HCT116 (cell line): ENCODE measurements around the gene SSRP1.

ENCODE experiments used
- ATF3 ChIP-seq: IDR thresholded peaks from 2 replicates; pipeline ENCODE4 v1.6.1; 2012
- CTCF ChIP-seq, 3 experiments: fragments of 200-600 bp in 1 of 3; sonication (generic) in 1 of 3; IDR thresholded peaks in 2 of 3; conservative IDR thresholded peaks in 1 of 3; 2 replicates each; pipeline ENCODE4 v1.5.1; 2012 to 2017; ENCODE audit warnings: low read depth in 2 of 3, low read length in 2 of 3, antibody characterized with exemption in 1 of 3, borderline replicate concordance in 1 of 3, control low read depth in 1 of 3, mild to moderate bottlenecking in 1 of 3, mixed read lengths in 1 of 3, mixed run types in 1 of 3, moderate library complexity in 1 of 3; ENCODE audit not compliant: insufficient read depth in 1 of 3
- ELF1 ChIP-seq: IDR thresholded peaks from 2 replicates; pipeline ENCODE4 v1.6.1; 2012; ENCODE audit warnings: low read depth, borderline replicate concordance
- EZH2 ChIP-seq: fragments of 200-600 bp; sonication (generic); IDR thresholded peaks from 2 replicates; pipeline ENCODE4 v1.6.1; 2017; ENCODE audit warnings: antibody characterized with exemption, mixed run types
- POLR2A ChIP-seq: IDR thresholded peaks from 2 replicates; pipeline ENCODE4 v1.7.0; 2011; ENCODE audit warnings: borderline replicate concordance; ENCODE audit not compliant: insufficient read depth, insufficient read length; ENCODE audit errors: extremely low read depth
- RAD21 ChIP-seq: IDR thresholded peaks from 2 replicates; pipeline ENCODE4 v1.6.1; 2012; ENCODE audit warnings: low read depth, mild to moderate bottlenecking
- REST ChIP-seq: IDR thresholded peaks from 2 replicates; pipeline ENCODE4 v1.6.1; 2012; ENCODE audit warnings: low read depth
- SP1 ChIP-seq: IDR thresholded peaks from 2 replicates; pipeline ENCODE4 v1.6.1; 2012; ENCODE audit warnings: low read depth

- TF ChIP-seq POLR2A (no peak), ATF3 (no peak), ELF1 (no peak), CTCF (IDR thresholded peaks at IDR 0.05 in 2 of 3, conservative IDR thresholded peaks at IDR 0.05 in 1 of 3; ENCODE audit: borderline replicate concordance in 1 of 3, insufficient read depth in 1 of 3, low read depth in 2 of 3, low read length in 2 of 3) (no peak), RAD21 (no peak), REST (peak; percentile 85), SP1 (no peak), EZH2 (no peak)
Observed at GRCh38 chr11:57379732-57380131, 44.0 kb upstream of the SSRP1 start.
